Measurements from ENCODE around the gene GABRD.

The GABRD gene

GRCh38 chr1:2023187-2023586 lies 4.0 kb downstream of the GABRD start:
- Histone ChIP-seq H3K4me1 (ENCODE audit: insufficient read depth, low read length) (peaks cover 20% of the 10 kb centered on the region), H3K4me3 (ENCODE audit: low read depth in 1 of 2, low read length in 2 of 2) (no peak overlapping the region), H3K36me3 (ENCODE audit: insufficient read depth, low read length) (no peaks in the 10 kb centered on the region), H3K9ac (ENCODE audit: low read depth, low read length) (no peak overlapping the region), H3K79me2 (ENCODE audit: insufficient read depth, low read length) (no peaks in the 10 kb centered on the region), H3K4me2 (ENCODE audit: insufficient read depth, low read length) (no peak overlapping the region), H3K27me3 (ENCODE audit: insufficient read depth, low read length, poor library complexity) (no peaks in the 10 kb centered on the region), H4K20me1 (ENCODE audit: insufficient read depth, low read length) (no peaks in the 10 kb centered on the region; the same call in 1 of the 2 replicates), H2AFZ (ENCODE audit: low read depth, low read length) (no peak overlapping the region), H3K9me3 (ENCODE audit: insufficient read depth, low read length, severe bottlenecking) (no peaks in the 10 kb centered on the region), H3K27ac (ENCODE audit: low read length) (no peak overlapping the region)
- DNase-seq (no peak), ATAC-seq (ENCODE audit: insufficient read depth, low read depth) (no peak)
- TF ChIP-seq CTCF (IDR thresholded peaks at IDR 0.05; ENCODE audit: borderline replicate concordance, extremely low read depth, low read length, poor library complexity, severe bottlenecking) (no peak), EZH2 (IDR thresholded peaks at IDR 0.05; ENCODE audit: borderline replicate concordance, low read depth, low read length, severe bottlenecking) (no peak)

GRCh38 chr1:2024451-2024850 lies 5.3 kb downstream of the GABRD start:
- Histone ChIP-seq H2AFZ (ENCODE audit: low read depth, low read length) (no peak overlapping the region), H3K79me2 (ENCODE audit: insufficient read depth, low read length) (no peaks in the 10 kb centered on the region), H3K27ac (ENCODE audit: low read length) (no peak overlapping the region), H3K27me3 (ENCODE audit: insufficient read depth, low read length, poor library complexity) (no peaks in the 10 kb centered on the region), H3K4me1 (ENCODE audit: insufficient read depth, low read length) (peaks cover 20% of the 10 kb centered on the region), H3K9ac (ENCODE audit: low read depth, low read length) (no peak overlapping the region), H3K9me3 (ENCODE audit: insufficient read depth, low read length, severe bottlenecking) (no peaks in the 10 kb centered on the region), H4K20me1 (ENCODE audit: insufficient read depth, low read length) (no peaks in the 10 kb centered on the region; the same call in 1 of the 2 replicates), H3K4me3 (ENCODE audit: low read depth in 1 of 2, low read length in 2 of 2) (no peak overlapping the region), H3K36me3 (ENCODE audit: insufficient read depth, low read length) (no peaks in the 10 kb centered on the region), H3K4me2 (ENCODE audit: insufficient read depth, low read length) (no peak overlapping the region)
- no peak for DNase-seq
- no peak for TF ChIP-seq CTCF (IDR thresholded peaks at IDR 0.05; ENCODE audit: borderline replicate concordance, extremely low read depth, low read length, poor library complexity, severe bottlenecking)
- TF ChIP-seq EZH2 (IDR thresholded peaks at IDR 0.05; ENCODE audit: borderline replicate concordance, low read depth, low read length, severe bottlenecking): no peak
- no peak for ATAC-seq (ENCODE audit: insufficient read depth, low read depth)

- ATAC-seq (ENCODE audit: insufficient read depth, low read depth) (no peak), DNase-seq (no peak)
- no peak overlapping the region for H2AFZ ChIP-seq (ENCODE audit: low read depth, low read length)
- no peaks in the 10 kb centered on the region for H3K9me3 ChIP-seq (ENCODE audit: insufficient read depth, low read length, severe bottlenecking)
- no peaks in the 10 kb centered on the region; the same call in 1 of the 2 replicates for H4K20me1 ChIP-seq (ENCODE audit: insufficient read depth, low read length)
- H3K4me2 ChIP-seq (ENCODE audit: insufficient read depth, low read length): no peak overlapping the region
- TF ChIP-seq EZH2 (IDR thresholded peaks at IDR 0.05; ENCODE audit: borderline replicate concordance, low read depth, low read length, severe bottlenecking) (no peak), CTCF (IDR thresholded peaks at IDR 0.05; ENCODE audit: borderline replicate concordance, extremely low read depth, low read length, poor library complexity, severe bottlenecking) (no peak)
- no peaks in the 10 kb centered on the region for H3K36me3 ChIP-seq (ENCODE audit: insufficient read depth, low read length)
- H3K4me1 ChIP-seq (ENCODE audit: insufficient read depth, low read length): peaks cover 20% of the 10 kb centered on the region
- no peaks in the 10 kb centered on the region for H3K79me2 ChIP-seq (ENCODE audit: insufficient read depth, low read length)
- H3K27me3 ChIP-seq (ENCODE audit: insufficient read depth, low read length, poor library complexity): no peaks in the 10 kb centered on the region
- no peak overlapping the region for H3K9ac ChIP-seq (ENCODE audit: low read depth, low read length)
- no peak overlapping the region for H3K4me3 ChIP-seq (ENCODE audit: low read depth in 1 of 2, low read length in 2 of 2)
- no peak overlapping the region for H3K27ac ChIP-seq (ENCODE audit: low read length)
Measured at GRCh38 chr1:2024887-2025286, 5.7 kb downstream of the GABRD start.
